OCI-LY7 (cell line): ENCODE data around the gene ANK3. TPM values are rescaled to one million over a fixed set of nuclear protein-coding genes. Genes with fewer than 3 reads are reported as not detected.
A peak's percentile ranks its signal among the peaks of the same experiment; 100 is the strongest.
"Not testable (repeated sequence)": the region's sequence is repeated elsewhere in the genome, so short reads cannot be mapped to it uniquely, and the experiment has no call there.

ENCODE experiments used
- BruUV-seq: library from RNA; stranded (reverse); fragments of 400-500 nt; replicated peaks from 2 replicates; lab custom pipeline; 2021; lab: Mats Ljungman, UMichigan
- CTCF ChIA-PET: fragments of 300-600 bp; sonication (Branson Sonifier 250); formaldehyde crosslinking; loops from one replicate; lab custom pipeline; 2022; ENCODE audit warnings: antibody characterized with exemption; ENCODE audit not compliant: unreplicated experiment; lab: Charles Lee
- POLR2A ChIA-PET: fragments of 300-600 bp; sonication (Branson Sonifier 250); formaldehyde crosslinking; loops from one replicate; lab custom pipeline; 2022; ENCODE audit warnings: antibody characterized with exemption; lab: Charles Lee
- DNase-seq: peaks from one replicate; pipeline ENCODE4 v3.0.0-alpha.2; 2015; ENCODE audit warnings: low spot score
- H2AFZ ChIP-seq: fragments of 200-600 bp; sonication (generic), shearing (Covaris generic); 2 replicates; pipeline ENCODE4 v1.6.1; 2014; ENCODE audit warnings: mild to moderate bottlenecking, antibody characterized with exemption, low read length, moderate library complexity
- H3K27ac ChIP-seq: fragments of 200-600 bp; sonication (generic); 2 replicates; pipeline ENCODE4 v1.5.1; 2014; ENCODE audit warnings: mixed run types, low read depth, mild to moderate bottlenecking, moderate library complexity, low read length, inconsistent platforms; ENCODE audit not compliant: poor library complexity, severe bottlenecking
- H3K36me3 ChIP-seq: fragments of 200-600 bp; sonication (generic); 2 replicates; pipeline ENCODE4 v1.6.1; 2014; ENCODE audit warnings: mild to moderate bottlenecking, antibody characterized with exemption, low read length, moderate library complexity, mixed read lengths; ENCODE audit not compliant: insufficient read depth
- H3K4me1 ChIP-seq: fragments of 200-600 bp; sonication (generic); 2 replicates; pipeline ENCODE4 v1.5.1; 2014; ENCODE audit warnings: mild to moderate bottlenecking, low read length; ENCODE audit not compliant: insufficient read depth, poor library complexity, severe bottlenecking
- H3K4me2 ChIP-seq: fragments of 200-600 bp; sonication (generic); 2 replicates; pipeline ENCODE4 v1.6.1; 2014; ENCODE audit warnings: mild to moderate bottlenecking, low read length
- H3K4me3 ChIP-seq: fragments of 200-600 bp; sonication (generic); 2 replicates; pipeline ENCODE4 v1.5.1; 2014; ENCODE audit warnings: mild to moderate bottlenecking, low read depth, low read length; ENCODE audit not compliant: poor library complexity, severe bottlenecking
- H3K79me2 ChIP-seq: fragments of 200-600 bp; sonication (generic); 2 replicates; pipeline ENCODE4 v1.6.1; 2016; ENCODE audit warnings: low read depth, mild to moderate bottlenecking, low read length, moderate library complexity, mixed read lengths; ENCODE audit not compliant: insufficient read depth
- H3K9me2 ChIP-seq: fragments of 200-600 bp; sonication (generic); 2 replicates; pipeline ENCODE4 v1.6.1; 2016; ENCODE audit warnings: mild to moderate bottlenecking, low read length, mixed read lengths; ENCODE audit not compliant: insufficient read depth
- H3K9me3 ChIP-seq: fragments of 200-600 bp; sonication (generic); 2 replicates; pipeline ENCODE4 v1.6.1; 2014; ENCODE audit warnings: mild to moderate bottlenecking, mixed run types, low read length, mixed read lengths
- H4K20me1 ChIP-seq: fragments of 200-600 bp; sonication (generic); 2 replicates; pipeline ENCODE4 v1.6.1; 2014; ENCODE audit warnings: mild to moderate bottlenecking, antibody characterized with exemption, low read length, moderate library complexity, mixed read lengths; ENCODE audit not compliant: insufficient read depth
- EZH2phosphoT487 ChIP-seq: fragments of 200-600 bp; sonication (generic); IDR thresholded peaks from 2 replicates; pipeline ENCODE4 v1.6.1; 2018; ENCODE audit warnings: low read depth, borderline replicate concordance, mild to moderate bottlenecking, mixed run types, antibody characterized with exemption, low read length, moderate library complexity, mixed read lengths
- intact Hi-C: fragments of 100-400 bp; cut with micrococcal nuclease; formaldehyde crosslinking; loops from one replicate; pipeline ENCODE4 v1.10.0; 2022; ENCODE audit not compliant: unreplicated experiment
- total RNA-seq, 2 experiments: library from RNA; depleted of rRNA in 1 of 2; stranded (reverse); fragments of >200 nt in 1 of 2; shearing (Covaris generic) in 1 of 2; gene quantifications; 2 replicates each; pipeline ENCODE4 v1.2.3, GENCODE V29; 2014 to 2022
- TF ChIP-seq, protein P1 (sequence below): fragments of 200-600 bp; sonication (generic); conservative IDR thresholded peaks from 2 replicates; pipeline ENCODE4 v1.5.1; 2014; ENCODE audit warnings: mild to moderate bottlenecking, antibody characterized with exemption, low read length, moderate library complexity, mixed read lengths

Gene ANK3
- total RNA-seq, 2 experiments from 2014 or later, result 0.13 to 0.49 TPM

DNA sequence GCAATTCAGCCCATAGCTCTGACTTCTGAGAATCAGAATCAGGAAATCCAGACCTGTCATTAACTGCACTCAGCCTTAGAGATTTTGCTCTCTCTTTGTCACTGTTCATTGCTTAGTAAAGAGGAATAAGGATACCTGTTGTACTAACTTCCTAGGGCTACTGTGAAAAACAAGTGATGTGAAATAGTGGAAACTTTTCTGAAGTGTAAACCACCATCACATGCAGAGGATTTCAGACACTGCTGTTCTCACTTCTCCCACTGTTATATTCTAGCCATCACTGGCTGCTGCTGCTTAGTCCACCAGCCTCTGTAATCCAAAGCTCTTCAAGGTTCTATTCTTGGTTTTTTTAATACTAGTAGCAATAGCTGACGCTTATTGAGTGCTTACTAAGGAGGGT lies 353.7 kb downstream of the ANK3 start:
- CTCF ChIA-PET, result no interaction called here
- BruUV-seq, result no TSS peak
- POLR2A ChIA-PET, result interaction anchor here (0.6 to 1.3 kb wide), 3 partner anchors 11 to 576 kb away, joined by 3 to 4 read pairs (median 4); no protein-coding TSS in a partner anchor

DNA sequence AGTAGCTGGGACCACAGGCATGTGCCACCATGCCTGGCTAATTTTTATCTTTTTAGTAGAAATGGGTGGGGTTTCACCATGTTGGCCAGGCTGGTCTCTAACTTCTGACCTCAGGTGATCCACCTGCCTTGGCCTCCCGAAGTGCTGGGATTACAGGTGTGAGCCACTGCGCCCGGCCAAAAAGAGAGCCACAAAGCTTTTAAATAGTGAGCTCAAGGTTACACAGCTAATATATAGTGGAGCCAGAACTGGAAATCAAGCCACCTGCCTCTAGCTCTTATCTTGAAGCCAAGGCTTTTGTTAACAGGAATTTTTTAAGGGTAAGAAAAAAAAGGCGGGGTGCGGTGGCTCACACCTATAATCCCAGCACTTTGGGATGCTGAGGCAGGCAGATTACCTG lies 354.3 kb downstream of the ANK3 start:
- intact Hi-C loops, result loop anchor here (10.0 kb wide), 1 partner anchor 791 kb away; no protein-coding TSS in a partner anchor
- H3K4me2 ChIP-seq, H3K4me1 ChIP-seq, H4K20me1 ChIP-seq, H3K4me3 ChIP-seq, H3K36me3 ChIP-seq, DNase-seq, H3K9me2 ChIP-seq, H3K79me2 ChIP-seq, CTCF ChIA-PET, BruUV-seq, H3K27ac ChIP-seq, H3K9me3 ChIP-seq, H2AFZ ChIP-seq: not testable (repeated sequence)
- POLR2A ChIA-PET, result interaction anchor here (0.6 to 1.3 kb wide), 2 partner anchors 11 to 575 kb away, joined by 3 to 4 read pairs; no protein-coding TSS in a partner anchor

More for the DNA sequence above, 353.7 kb downstream of the ANK3 start:
- H3K27ac ChIP-seq, result no peak overlapping the region
- H3K4me2 ChIP-seq, result no peak overlapping the region
- H3K4me1 ChIP-seq, result no peaks in the 10 kb centered on the region
- DNase-seq, result no peak
- H3K9me2 ChIP-seq, result no peaks in the 10 kb centered on the region
- H4K20me1 ChIP-seq, result no peaks in the 10 kb centered on the region
- no peaks in the 10 kb centered on the region for H3K36me3 ChIP-seq
- no peak overlapping the region for H3K4me3 ChIP-seq
- intact Hi-C loops, result loop anchor here (10.0 kb wide), 1 partner anchor 791 kb away; no protein-coding TSS in a partner anchor
- no peak overlapping the region for H2AFZ ChIP-seq
- H3K79me2 ChIP-seq, result no peaks in the 10 kb centered on the region
- H3K9me3 ChIP-seq, result no peaks in the 10 kb centered on the region
- TF ChIP-seq, protein P1, sequence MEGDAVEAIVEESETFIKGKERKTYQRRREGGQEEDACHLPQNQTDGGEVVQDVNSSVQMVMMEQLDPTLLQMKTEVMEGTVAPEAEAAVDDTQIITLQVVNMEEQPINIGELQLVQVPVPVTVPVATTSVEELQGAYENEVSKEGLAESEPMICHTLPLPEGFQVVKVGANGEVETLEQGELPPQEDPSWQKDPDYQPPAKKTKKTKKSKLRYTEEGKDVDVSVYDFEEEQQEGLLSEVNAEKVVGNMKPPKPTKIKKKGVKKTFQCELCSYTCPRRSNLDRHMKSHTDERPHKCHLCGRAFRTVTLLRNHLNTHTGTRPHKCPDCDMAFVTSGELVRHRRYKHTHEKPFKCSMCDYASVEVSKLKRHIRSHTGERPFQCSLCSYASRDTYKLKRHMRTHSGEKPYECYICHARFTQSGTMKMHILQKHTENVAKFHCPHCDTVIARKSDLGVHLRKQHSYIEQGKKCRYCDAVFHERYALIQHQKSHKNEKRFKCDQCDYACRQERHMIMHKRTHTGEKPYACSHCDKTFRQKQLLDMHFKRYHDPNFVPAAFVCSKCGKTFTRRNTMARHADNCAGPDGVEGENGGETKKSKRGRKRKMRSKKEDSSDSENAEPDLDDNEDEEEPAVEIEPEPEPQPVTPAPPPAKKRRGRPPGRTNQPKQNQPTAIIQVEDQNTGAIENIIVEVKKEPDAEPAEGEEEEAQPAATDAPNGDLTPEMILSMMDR, result no peak
- no peak for TF ChIP-seq EZH2phosphoT487

DNA sequence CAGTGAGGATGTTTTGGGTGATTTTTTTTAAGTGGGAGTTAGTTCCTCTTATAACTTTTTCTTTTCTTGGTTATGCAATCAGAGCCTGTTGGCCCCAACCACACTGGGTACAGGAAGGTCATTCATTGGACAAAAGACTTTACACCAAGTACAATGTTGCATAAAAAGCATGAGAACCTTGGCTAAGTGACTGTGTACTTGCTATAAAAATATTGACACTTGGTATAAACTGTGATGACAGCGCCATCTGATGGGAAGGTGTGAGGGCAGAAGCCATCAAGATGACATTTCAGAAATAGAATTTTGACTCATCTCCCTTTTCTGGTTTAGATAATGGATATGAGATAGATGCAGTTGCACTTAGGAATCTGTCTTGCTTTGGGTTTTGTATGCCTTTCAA lies 357.0 kb downstream of the ANK3 start:
- no peaks in the 10 kb centered on the region for H4K20me1 ChIP-seq
- no peaks in the 10 kb centered on the region for H3K36me3 ChIP-seq
- no peaks in the 10 kb centered on the region for H3K9me3 ChIP-seq
- ChIA-PET CTCF (no interaction called here), POLR2A (interaction anchor here (0.6 kb wide), 2 partner anchors 497 to 768 kb away, joined by 3 read pairs; no protein-coding TSS in a partner anchor)
- H3K79me2 ChIP-seq, result no peaks in the 10 kb centered on the region
- H2AFZ ChIP-seq, result no peak overlapping the region
- no peak overlapping the region for H3K4me2 ChIP-seq
- H3K4me1 ChIP-seq, result no peaks in the 10 kb centered on the region
- H3K4me3 ChIP-seq, result no peak overlapping the region
- no peaks in the 10 kb centered on the region for H3K9me2 ChIP-seq
- BruUV-seq, result no TSS peak
- DNase-seq, result peak; percentile 62
- no peak for TF ChIP-seq EZH2phosphoT487
- TF ChIP-seq, protein P1, result peak; percentile 87
- H3K27ac ChIP-seq, result no peak overlapping the region
- intact Hi-C loops, result loop anchor here (1.0 to 10.0 kb wide), 3 partner anchors 200 to 788 kb away; no protein-coding TSS in a partner anchor
